HepG2 (cell line): Measurements from ENCODE around the gene NT5C3B. TPM values are rescaled to one million over a fixed set of nuclear protein-coding genes. Genes with fewer than 3 reads are reported as not detected.

Experiments used
- DNMT3B ChIP-seq: conservative IDR thresholded peaks from 2 replicates; pipeline ENCODE4 v1.6.1; 2016; ENCODE audit warnings: missing biosample characterization, control low read depth
- HDAC1 ChIP-seq: sonication (generic); formaldehyde crosslinking; IDR thresholded peaks from 2 replicates; pipeline ENCODE4 v1.5.1; 2020; ENCODE audit warnings: mild to moderate bottlenecking, missing genetic modification reagents
- KLF16 ChIP-seq, 2 experiments: sonication (generic) in 1 of 2; formaldehyde crosslinking in 1 of 2; IDR thresholded peaks; 2 replicates each; pipeline versions ENCODE4 v1.6.1 to v1.8.0; 2016 to 2023; ENCODE audit warnings: missing genetic modification reagents in 2 of 2, missing compliant biosample characterization in 1 of 2
- KLF9 ChIP-seq: IDR thresholded peaks from 2 replicates; pipeline ENCODE4 v1.6.1; 2016; ENCODE audit warnings: low read depth
- MAZ ChIP-seq, 2 experiments: sonication (generic) in 1 of 2; formaldehyde crosslinking in 1 of 2; IDR thresholded peaks; 2 replicates each; pipeline versions ENCODE4 v1.5.0 to v1.6.1; 2012 to 2020; ENCODE audit warnings: low read depth in 2 of 2, mild to moderate bottlenecking in 2 of 2, borderline replicate concordance in 1 of 2, improper control_type of control experiment in 1 of 2, low read length in 1 of 2, missing genetic modification reagents in 1 of 2, moderate library complexity in 1 of 2
- MED8 ChIP-seq: sonication (generic); formaldehyde crosslinking; IDR thresholded peaks from 2 replicates; pipeline ENCODE4 v1.8.1; 2023; ENCODE audit warnings: mild to moderate bottlenecking, missing genetic modification reagents; ENCODE audit not compliant: insufficient replicate concordance
- MLX ChIP-seq: IDR thresholded peaks from 2 replicates; pipeline ENCODE4 v1.6.1; 2016
- NCOR1 ChIP-seq: fragments of 200-600 bp; sonication (generic); IDR thresholded peaks from 2 replicates; pipeline ENCODE4 v1.7.0; 2017; ENCODE audit warnings: antibody characterized with exemption, low read length, borderline replicate concordance
- NR2C2 ChIP-seq: sonication (generic); formaldehyde crosslinking; IDR thresholded peaks from 2 replicates; pipeline ENCODE4 v1.4.0; 2020; ENCODE audit warnings: missing genetic modification reagents, mild to moderate bottlenecking, moderate library complexity, borderline replicate concordance
- PAWR ChIP-seq: sonication (generic); formaldehyde crosslinking; IDR thresholded peaks from 2 replicates; pipeline ENCODE4 v1.4.0; 2020; ENCODE audit warnings: missing genetic modification reagents, mild to moderate bottlenecking, borderline replicate concordance
- PHF8 ChIP-seq: sonication (generic); formaldehyde crosslinking; IDR thresholded peaks from 2 replicates; pipeline ENCODE4 v1.5.0; 2020; ENCODE audit warnings: missing genetic modification reagents
- POLR2AphosphoS5 ChIP-seq: IDR thresholded peaks from 2 replicates; pipeline ENCODE4 v1.6.1; 2012; ENCODE audit warnings: low read depth, low read length
- RFX3 ChIP-seq: IDR thresholded peaks from 2 replicates; pipeline ENCODE4 v1.6.1; 2016; ENCODE audit warnings: missing biosample characterization, missing genetic modification reagents
- RXRA ChIP-seq: sonication (generic); formaldehyde crosslinking; IDR thresholded peaks from 2 replicates; pipeline ENCODE4 v1.5.1; 2020; ENCODE audit warnings: missing genetic modification reagents
- SKI ChIP-seq: fragments of 450-650 bp; IDR thresholded peaks from one replicate; pipeline ENCODE4 v1.6.1; 2018; ENCODE audit warnings: mild to moderate bottlenecking; ENCODE audit not compliant: partially characterized antibody
- STAT5B ChIP-seq: sonication (generic); formaldehyde crosslinking; IDR thresholded peaks from 2 replicates; pipeline ENCODE4 v1.4.0; 2020; ENCODE audit warnings: missing genetic modification reagents
- ZBTB1 ChIP-seq: sonication (generic); formaldehyde crosslinking; IDR thresholded peaks from 2 replicates; pipeline ENCODE4 v1.4.0; 2020; ENCODE audit warnings: missing genetic modification reagents, borderline replicate concordance
- ZFP36 ChIP-seq: fragments of 150-350 bp; IDR thresholded peaks from 2 replicates; pipeline ENCODE4 v1.6.1; 2018; ENCODE audit warnings: borderline replicate concordance, low read length, low read depth; ENCODE audit not compliant: partially characterized antibody
- ZFX ChIP-seq: sonication (generic); formaldehyde crosslinking; IDR thresholded peaks from 2 replicates; pipeline ENCODE4 v1.4.0; 2020; ENCODE audit warnings: mild to moderate bottlenecking, low read depth, missing genetic modification reagents, moderate library complexity
- ZNF7 ChIP-seq: IDR thresholded peaks from 2 replicates; pipeline ENCODE4 v1.6.1; 2016; ENCODE audit warnings: missing biosample characterization, missing genetic modification reagents
- ZNF713 ChIP-seq: sonication (generic); formaldehyde crosslinking; IDR thresholded peaks from 2 replicates; pipeline ENCODE4 v1.4.0; 2020; ENCODE audit warnings: mild to moderate bottlenecking, missing genetic modification reagents
- ZNF747 ChIP-seq: sonication (generic); formaldehyde crosslinking; IDR thresholded peaks from 2 replicates; pipeline ENCODE4 v1.8.1; 2023; ENCODE audit warnings: missing genetic modification reagents, mild to moderate bottlenecking, borderline replicate concordance
- ZNF775 ChIP-seq: sonication (generic); formaldehyde crosslinking; IDR thresholded peaks from 2 replicates; pipeline ENCODE4 v1.4.0; 2020; ENCODE audit warnings: missing genetic modification reagents, mild to moderate bottlenecking, moderate library complexity, borderline replicate concordance
- ZNF788 ChIP-seq: sonication (generic); formaldehyde crosslinking; IDR thresholded peaks from 2 replicates; pipeline ENCODE4 v1.5.0; 2020; ENCODE audit warnings: mild to moderate bottlenecking, missing genetic modification reagents, borderline replicate concordance
- polyA plus RNA-seq, 8 experiments: library from polyadenylated mRNA; depleted of rRNA in 3 of 8; stranded (reverse) in 7 of 8; unstranded in 1 of 8; fragments of >200 nt; fragmentation: Illumina TruSeq in 4 of 8; extraction: Trizol in 4 of 8; gene quantifications; 2 replicates each; pipeline versions ENCODE4 v1.2.1 to v1.2.3, GENCODE V29; 2011 to 2016; ENCODE audit warnings: low read depth in 4 of 8, missing spikeins in 1 of 8, mixed read lengths in 1 of 8; ENCODE audit not compliant: insufficient read depth in 1 of 8
- total RNA-seq, 5 experiments: library from RNA; depleted of rRNA; stranded (reverse); fragments of >200 nt; fragmentation: Illumina TruSeq; extraction: Trizol; gene quantifications; 2 replicates each; pipeline ENCODE4 v1.2.3, GENCODE V29; 2016; ENCODE audit warnings: low read depth in 1 of 5
- TF ChIP-seq, protein P1 (sequence below): sonication (generic); formaldehyde crosslinking; IDR thresholded peaks from 2 replicates; pipeline ENCODE4 v1.8.1; 2022; ENCODE audit warnings: mild to moderate bottlenecking, missing genetic modification reagents
- TF ChIP-seq, protein P2 (sequence below): sonication (generic); formaldehyde crosslinking; IDR thresholded peaks from 2 replicates; pipeline ENCODE4 v1.8.1; 2023; ENCODE audit warnings: mild to moderate bottlenecking, inconsistent platforms, moderate library complexity, missing genetic modification reagents, borderline replicate concordance
- TF ChIP-seq, protein P3 (sequence below): sonication (generic); formaldehyde crosslinking; IDR thresholded peaks from 2 replicates; pipeline ENCODE4 v1.5.0; 2020; ENCODE audit warnings: missing genetic modification reagents

The NT5C3B gene
- total and polyA plus RNA-seq, 2 of the 13 experiments (the other 11 are each of a cell fraction or from before 2014, with no cell fraction given), result 104 to 126 TPM

GRCh38 chr17:41812381-41813151, 23.5 kb downstream of the NT5C3B start, which contains the start of gene FKBP10 (continued):
- TF ChIP-seq SKI (no peak), PHF8 (CRISPR knock-in tag) (peak; percentile 69), MLX (CRISPR knock-in tag) (peak; percentile 34; the same call in 1 of the 2 replicates), POLR2AphosphoS5 (peak; percentile 57), STAT5B (CRISPR knock-in tag) (no peak), ZNF747 (peak; percentile 31; the same call in 1 of the 2 replicates), DNMT3B (CRISPR knock-in tag) (no peak), ZNF788 (CRISPR knock-in tag) (no peak; the same call in 1 of the 2 replicates), ZNF775 (CRISPR knock-in tag) (no peak), ZBTB1 (no peak), HDAC1 (CRISPR knock-in tag) (peak; percentile 74; the same call in 1 of the 2 replicates), PAWR (CRISPR knock-in tag) (no peak), MED8 (CRISPR knock-in tag) (no peak), NR2C2 (CRISPR knock-in tag) (no peak), NCOR1 (peak; percentile 76; the same call in 1 of the 2 replicates), KLF16 (CRISPR knock-in tag; IDR thresholded peaks at IDR 0.05) (peak in 1 of 2 experiments; percentile 34; a peak in 1 of 4 replicates), ZNF7 (CRISPR knock-in tag) (no peak), ZNF713 (no peak), RXRA (CRISPR knock-in tag) (no peak; the same call in 1 of the 2 replicates), KLF9 (CRISPR knock-in tag) (no peak), MAZ (IDR thresholded peaks at IDR 0.05; ENCODE audit: borderline replicate concordance, low read depth, low read length) (peak; percentile 93), MAZ (CRISPR knock-in tag; IDR thresholded peaks at IDR 0.05; ENCODE audit: low read depth) (peak; percentile 88), ZFX (CRISPR knock-in tag) (peak; percentile 75), RFX3 (CRISPR knock-in tag) (no peak), ZFP36 (no peak)
- TF ChIP-seq, protein P1, sequence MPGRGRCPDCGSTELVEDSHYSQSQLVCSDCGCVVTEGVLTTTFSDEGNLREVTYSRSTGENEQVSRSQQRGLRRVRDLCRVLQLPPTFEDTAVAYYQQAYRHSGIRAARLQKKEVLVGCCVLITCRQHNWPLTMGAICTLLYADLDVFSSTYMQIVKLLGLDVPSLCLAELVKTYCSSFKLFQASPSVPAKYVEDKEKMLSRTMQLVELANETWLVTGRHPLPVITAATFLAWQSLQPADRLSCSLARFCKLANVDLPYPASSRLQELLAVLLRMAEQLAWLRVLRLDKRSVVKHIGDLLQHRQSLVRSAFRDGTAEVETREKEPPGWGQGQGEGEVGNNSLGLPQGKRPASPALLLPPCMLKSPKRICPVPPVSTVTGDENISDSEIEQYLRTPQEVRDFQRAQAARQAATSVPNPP (CRISPR knock-in tag), result no peak
- TF ChIP-seq, protein P2, sequence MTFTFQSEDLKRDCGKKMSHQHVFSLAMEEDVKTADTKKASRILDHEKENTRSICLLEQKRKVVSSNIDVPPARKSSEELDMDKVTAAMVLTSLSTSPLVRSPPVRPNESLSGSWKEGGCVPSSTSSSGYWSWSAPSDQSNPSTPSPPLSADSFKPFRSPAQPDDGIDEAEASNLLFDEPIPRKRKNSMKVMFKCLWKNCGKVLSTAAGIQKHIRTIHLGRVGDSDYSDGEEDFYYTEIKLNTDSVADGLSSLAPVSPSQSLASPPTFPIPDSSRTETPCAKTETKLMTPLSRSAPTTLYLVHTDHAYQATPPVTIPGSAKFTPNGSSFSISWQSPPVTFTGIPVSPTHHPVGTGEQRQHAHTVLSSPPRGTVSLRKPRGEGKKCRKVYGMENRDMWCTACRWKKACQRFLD (CRISPR knock-in tag), result peak; percentile 15; the same call in 1 of the 2 replicates
- TF ChIP-seq, protein P3, sequence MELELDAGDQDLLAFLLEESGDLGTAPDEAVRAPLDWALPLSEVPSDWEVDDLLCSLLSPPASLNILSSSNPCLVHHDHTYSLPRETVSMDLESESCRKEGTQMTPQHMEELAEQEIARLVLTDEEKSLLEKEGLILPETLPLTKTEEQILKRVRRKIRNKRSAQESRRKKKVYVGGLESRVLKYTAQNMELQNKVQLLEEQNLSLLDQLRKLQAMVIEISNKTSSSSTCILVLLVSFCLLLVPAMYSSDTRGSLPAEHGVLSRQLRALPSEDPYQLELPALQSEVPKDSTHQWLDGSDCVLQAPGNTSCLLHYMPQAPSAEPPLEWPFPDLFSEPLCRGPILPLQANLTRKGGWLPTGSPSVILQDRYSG (CRISPR knock-in tag), result peak; percentile 64; the same call in 1 of the 2 replicates
